ENCODE measurements around the gene POLR2H.

DNA sequence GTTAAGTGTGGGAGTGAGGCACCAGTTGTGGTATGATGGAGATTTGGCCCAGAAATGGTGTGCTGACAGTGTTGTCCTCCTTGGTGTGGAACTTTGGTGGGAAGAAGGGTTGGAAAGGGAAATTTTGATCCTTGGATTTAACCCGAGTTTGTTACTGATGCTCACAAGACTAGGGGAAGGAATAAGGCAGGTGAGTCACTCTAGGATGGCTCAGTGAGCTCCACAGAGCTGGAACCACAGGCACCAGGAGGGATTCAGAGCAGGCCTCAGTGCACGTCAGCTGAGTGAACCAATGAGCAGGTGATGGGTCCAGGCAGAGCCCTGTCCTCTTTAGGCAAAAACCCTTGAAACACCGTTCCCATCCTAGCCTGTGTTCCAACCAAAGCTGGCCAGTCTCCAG, 29.8 kb downstream of the POLR2H start:
- TF ChIP-seq RELA (CRISPR knock-in tag; IDR thresholded peaks at IDR 0.05; ENCODE audit: borderline replicate concordance) = no peak
- no peak for TF ChIP-seq TP53 (CRISPR knock-in tag; IDR thresholded peaks at IDR 0.05)
- TF ChIP-seq, protein P1, sequence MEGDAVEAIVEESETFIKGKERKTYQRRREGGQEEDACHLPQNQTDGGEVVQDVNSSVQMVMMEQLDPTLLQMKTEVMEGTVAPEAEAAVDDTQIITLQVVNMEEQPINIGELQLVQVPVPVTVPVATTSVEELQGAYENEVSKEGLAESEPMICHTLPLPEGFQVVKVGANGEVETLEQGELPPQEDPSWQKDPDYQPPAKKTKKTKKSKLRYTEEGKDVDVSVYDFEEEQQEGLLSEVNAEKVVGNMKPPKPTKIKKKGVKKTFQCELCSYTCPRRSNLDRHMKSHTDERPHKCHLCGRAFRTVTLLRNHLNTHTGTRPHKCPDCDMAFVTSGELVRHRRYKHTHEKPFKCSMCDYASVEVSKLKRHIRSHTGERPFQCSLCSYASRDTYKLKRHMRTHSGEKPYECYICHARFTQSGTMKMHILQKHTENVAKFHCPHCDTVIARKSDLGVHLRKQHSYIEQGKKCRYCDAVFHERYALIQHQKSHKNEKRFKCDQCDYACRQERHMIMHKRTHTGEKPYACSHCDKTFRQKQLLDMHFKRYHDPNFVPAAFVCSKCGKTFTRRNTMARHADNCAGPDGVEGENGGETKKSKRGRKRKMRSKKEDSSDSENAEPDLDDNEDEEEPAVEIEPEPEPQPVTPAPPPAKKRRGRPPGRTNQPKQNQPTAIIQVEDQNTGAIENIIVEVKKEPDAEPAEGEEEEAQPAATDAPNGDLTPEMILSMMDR (IDR thresholded peaks at IDR 0.05) = no peak

All from WTC11 (cell line).